K562 treated with DMSO at 1 percent for 4 hours (cell line): ENCODE results near the gene HIC1. TPM values are rescaled to one million over a fixed set of nuclear protein-coding genes. Genes with fewer than 3 reads are reported as not detected.

ENCODE experiments used
- total RNA-seq: library from RNA; unstranded; fragments of 300-600 nt; gene quantifications from 2 replicates; pipeline ENCODE4 v1.2.3, GENCODE V29; 2022; ENCODE audit not compliant: insufficient read depth

Gene HIC1, protein sequence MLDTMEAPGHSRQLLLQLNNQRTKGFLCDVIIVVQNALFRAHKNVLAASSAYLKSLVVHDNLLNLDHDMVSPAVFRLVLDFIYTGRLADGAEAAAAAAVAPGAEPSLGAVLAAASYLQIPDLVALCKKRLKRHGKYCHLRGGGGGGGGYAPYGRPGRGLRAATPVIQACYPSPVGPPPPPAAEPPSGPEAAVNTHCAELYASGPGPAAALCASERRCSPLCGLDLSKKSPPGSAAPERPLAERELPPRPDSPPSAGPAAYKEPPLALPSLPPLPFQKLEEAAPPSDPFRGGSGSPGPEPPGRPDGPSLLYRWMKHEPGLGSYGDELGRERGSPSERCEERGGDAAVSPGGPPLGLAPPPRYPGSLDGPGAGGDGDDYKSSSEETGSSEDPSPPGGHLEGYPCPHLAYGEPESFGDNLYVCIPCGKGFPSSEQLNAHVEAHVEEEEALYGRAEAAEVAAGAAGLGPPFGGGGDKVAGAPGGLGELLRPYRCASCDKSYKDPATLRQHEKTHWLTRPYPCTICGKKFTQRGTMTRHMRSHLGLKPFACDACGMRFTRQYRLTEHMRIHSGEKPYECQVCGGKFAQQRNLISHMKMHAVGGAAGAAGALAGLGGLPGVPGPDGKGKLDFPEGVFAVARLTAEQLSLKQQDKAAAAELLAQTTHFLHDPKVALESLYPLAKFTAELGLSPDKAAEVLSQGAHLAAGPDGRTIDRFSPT
- total RNA-seq = 0.73 TPM in 1 of 2 replicates, not detected in the other

DNA sequence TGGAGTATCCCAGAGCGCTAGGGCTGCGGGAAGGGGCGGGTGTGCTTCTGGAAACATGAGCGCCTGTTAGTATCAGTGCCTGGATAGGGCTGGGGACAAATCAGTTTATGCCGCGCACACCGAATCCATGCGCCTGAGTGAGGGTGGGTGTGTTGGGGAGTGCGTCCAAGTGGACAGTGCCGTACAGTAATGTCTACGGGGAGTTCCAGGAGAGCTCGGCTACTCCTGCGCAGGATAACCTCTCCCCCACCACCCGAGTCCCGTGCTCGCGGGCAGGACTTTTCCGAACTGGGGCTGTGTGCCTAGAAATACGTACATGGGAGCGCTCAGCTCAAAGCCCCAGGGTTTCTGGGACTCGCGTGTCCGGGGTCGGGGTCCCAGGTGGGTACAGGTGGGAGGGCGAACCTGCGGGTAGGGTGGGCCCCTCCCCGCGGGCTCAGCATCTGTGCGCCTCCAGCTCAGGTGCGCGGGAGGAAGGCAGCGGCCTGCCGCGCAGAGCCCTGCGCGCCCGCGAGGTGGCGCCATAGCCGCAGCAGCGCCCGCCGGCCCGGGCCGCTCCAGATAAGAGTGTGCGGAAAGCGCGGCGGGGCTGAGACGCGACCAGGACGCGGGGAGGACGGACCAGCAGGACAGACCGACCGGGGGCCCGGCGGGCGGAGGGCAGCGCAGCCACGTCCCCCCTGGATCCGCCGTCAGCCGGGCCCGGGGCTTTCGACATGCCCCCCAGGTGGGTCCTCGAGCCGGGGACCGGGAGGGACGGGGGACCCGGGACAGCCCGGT is at the start of gene HIC1:
Gene HIC1, plus strand, starts transcription at position 592 of the 780 bp plus-strand sequence. CDS start 1,588 bp downstream, outside the sequence.

DNA sequence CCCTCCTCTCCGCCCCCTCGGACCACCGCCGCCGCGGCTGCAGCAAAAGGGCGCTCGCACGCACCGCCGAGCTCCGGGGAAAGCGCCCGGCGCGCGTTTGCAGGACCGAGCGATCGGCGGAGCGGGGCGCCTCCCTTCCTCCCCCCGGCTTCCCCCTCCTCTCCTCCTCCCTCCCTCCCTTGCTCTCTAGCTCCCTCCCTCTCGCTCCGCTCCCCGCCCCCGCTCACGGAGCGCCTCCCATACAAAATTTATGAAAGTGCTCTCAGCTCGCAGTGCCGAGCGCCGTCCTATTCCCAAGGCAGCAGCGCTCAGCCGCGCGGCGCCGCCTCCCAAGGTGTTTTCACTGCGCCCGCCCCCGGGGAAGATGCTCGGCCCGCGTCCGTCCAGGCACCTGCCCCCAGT is 29.7 kb upstream of the HIC1 start, which contains the start of gene RTN4RL1:
Gene RTN4RL1, minus strand, starts transcription at position 115 of the 402 bp plus-strand sequence. CDS start 469 bp downstream, outside the sequence.

DNA sequence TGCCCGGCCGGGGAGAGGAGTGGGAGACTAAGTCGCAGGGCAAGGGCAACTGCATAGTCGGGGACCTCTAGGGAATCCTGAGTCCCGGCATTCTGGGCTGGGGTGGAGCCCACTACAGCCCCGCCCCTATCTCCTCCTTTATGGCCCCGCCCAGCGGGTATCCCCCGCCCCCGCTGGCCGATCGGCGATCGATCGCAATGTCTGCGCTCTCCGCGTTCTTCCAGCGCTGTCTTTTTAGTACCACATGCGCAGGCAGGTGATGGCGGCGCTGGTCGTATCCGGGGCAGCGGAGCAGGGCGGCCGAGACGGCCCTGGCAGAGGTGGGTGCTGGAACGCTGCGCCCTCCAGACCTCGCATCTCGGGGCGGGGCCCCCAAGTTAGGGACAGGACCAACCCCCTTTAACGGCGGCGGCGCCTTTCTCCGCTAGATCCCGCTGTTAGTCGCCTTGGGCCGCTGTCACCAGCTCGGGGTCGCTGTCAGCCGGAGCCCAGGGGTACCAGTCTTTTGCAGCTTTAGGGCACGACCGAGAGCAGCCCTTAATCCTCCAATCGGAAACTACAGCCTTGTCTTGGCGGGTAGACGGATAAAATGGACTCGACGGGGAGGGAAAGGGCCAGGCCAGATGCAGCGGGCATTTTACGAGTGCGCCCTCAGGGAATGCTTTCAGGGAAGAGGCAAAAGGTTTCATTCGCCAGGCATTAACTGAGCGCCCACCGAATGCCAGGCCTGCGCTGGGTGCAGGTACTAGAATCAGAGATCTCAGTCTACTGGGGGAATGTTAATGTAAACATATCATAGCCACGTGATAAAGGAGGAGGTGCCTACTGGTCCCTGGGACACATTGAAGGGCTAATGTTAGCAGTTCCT is 24.8 kb upstream of the HIC1 start, which contains the start of gene DPH1:
Gene DPH1, plus strand, starts transcription at position 243 of the 868 bp plus-strand sequence. Its CDS starts 17 bp downstream, at position 260.

DNA sequence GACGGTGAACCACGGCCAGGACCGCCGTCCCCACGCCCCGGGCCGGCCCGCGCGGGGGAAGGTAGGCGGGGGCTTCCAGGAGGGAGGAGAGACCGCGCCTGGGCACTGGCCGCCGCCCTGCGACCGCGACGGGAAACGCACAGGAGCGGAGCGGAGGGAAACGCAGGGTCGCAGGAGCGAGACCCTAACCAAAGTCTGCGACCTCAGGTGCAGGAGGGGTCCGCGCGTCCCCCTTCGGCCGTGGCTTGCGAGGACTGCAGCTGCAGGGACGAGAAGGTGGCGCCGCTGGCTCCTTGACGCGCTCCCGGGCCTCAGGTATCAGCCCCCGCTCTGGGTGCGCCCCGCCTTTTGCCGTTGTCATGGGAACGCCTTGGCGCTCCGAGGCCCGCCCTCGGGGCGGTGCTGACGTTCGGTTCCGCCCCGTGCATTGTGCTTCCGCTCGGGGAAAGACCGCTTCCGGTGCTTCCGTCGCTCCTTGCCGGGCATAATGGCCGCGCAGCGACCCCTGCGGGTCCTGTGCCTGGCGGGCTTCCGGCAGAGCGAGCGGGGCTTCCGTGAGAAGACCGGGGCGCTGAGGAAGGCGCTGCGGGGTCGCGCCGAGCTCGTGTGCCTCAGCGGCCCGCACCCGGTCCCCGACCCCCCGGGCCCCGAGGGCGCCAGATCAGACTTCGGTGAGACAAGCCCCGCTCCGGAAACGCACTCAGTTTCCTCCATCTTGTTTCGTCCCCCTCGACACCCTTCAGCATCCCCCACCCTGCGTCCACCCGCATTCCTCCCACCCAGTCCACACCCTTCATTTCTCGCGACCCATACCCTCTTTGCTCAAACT is 13.1 kb upstream of the HIC1 start, which contains the start of gene OVCA2:
Gene OVCA2, plus strand, starts transcription at position 462 of the 829 bp plus-strand sequence. Its CDS starts 26 bp downstream, at position 488.

Other genes with a start within 250 kb of the HIC1 start
- gene SMYD4, start 225.2 kb upstream of the HIC1 start, total RNA-seq = 8.8 and 8.9 TPM in 2 replicates
- 38.3 and 40.6 TPM in 2 replicates for gene RPA1, start 225.1 kb upstream of the HIC1 start, total RNA-seq
- not detected in 2 replicates for gene RTN4RL1, start 29.8 kb upstream of the HIC1 start, total RNA-seq
- gene DPH1, start 24.9 kb upstream of the HIC1 start, total RNA-seq = 17.7 and 21.1 TPM in 2 replicates
- 17.4 and 34.9 TPM in 2 replicates for gene OVCA2, start 13.1 kb upstream of the HIC1 start, total RNA-seq
- 12.2 and 12.7 TPM in 2 replicates for gene SMG6, start 248.7 kb downstream of the HIC1 start, total RNA-seq
- 10.0 and 12.7 TPM in 2 replicates for gene SRR, start 248.8 kb downstream of the HIC1 start, total RNA-seq